Inferior parietal cortex (tissue), 1 donor: Measurements from ENCODE around the gene ITIH1.

Source experiments
- DNase-seq: peaks from one replicate; pipeline ENCODE4 v3.0.0-alpha.2; 2016; ENCODE audit errors: extremely low spot score

The ITIH1 gene

GRCh38 chr3:52790741-52791140, 13.3 kb downstream of the ITIH1 start:
- no peak for DNase-seq

DNA sequence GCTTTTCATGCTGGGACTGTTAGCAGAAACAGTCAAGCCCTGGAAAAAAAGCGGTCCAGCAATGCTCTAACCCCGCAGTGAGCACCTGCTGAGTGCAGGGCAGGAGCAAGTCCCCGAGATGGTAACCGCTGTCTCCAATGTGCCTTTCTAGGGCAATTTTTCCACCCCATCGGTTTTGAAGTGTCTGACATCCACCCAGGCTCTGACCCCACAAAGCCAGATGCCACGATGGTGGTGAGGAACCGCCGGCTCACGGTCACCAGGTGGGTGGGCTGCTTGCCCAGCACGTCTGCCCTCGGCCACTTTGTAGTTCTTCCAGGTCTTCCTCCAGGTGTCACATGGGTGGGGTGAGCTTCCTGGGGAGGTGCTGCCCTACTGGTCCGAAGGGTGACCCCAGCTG, 14.0 kb downstream of the ITIH1 start:
- DNase-seq, result no peak

DNA sequence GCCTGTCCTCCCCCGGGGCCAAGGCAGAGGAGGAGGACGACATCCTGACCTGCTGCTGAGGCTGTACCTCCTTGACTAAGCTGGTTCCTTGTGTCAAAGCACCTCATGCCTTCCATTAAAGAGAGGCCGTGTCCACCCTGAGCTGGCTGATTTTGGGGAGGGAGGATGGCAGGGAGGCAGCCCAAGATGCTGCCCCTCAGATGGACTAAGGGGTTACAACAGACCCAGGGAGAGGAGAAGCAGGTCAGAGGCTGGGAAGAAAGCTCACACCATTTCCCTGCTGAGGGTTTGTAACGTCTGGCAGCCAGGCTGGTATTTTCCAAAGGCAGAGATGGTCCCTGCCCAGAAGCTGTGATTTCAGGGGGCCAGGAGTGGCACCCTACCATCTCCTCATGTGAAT, 14.5 kb downstream of the ITIH1 start:
- no peak for DNase-seq

GRCh38 chr3:52792413-52792812, 15.0 kb downstream of the ITIH1 start:
- no peak for DNase-seq

DNA sequence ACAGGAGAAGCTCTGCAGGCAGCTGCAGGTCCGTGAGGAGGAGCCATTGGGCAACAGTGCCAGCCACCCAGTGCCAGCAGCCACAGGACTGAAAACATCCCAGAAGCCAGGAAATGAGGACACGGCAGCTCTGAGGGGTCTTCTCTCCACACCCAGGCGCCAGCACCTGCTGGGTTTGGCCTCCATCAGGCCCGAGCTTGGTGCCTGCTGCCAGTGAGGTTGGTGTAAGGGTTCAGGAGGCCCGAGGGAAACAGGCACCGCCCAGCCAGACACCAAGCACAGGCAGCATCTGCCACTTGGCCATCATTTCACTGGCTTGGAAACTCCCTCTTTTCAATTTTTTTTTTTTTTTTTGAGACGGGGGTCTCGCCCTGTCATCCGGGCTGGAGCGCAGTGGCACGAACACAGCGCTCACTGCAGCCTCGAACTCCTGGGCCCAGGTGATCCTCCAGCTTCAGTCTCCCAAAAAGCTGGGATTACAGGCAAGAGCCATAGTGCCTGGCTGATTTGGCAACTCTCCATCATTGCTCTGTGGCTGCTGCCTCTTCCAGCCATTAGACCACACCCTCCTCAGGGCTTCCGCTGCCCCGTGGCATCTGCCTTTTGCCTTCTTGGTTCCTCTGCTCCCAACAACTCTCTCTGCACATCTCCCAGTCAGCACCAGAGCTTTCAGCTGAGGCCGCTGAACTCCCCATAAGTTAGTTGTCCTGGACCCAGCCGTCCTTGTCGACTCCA, 15.7 kb downstream of the ITIH1 start:
- DNase-seq, result no peak

GRCh38 chr3:52793702-52794611, 16.6 kb downstream of the ITIH1 start:
- no peak for DNase-seq

DNA sequence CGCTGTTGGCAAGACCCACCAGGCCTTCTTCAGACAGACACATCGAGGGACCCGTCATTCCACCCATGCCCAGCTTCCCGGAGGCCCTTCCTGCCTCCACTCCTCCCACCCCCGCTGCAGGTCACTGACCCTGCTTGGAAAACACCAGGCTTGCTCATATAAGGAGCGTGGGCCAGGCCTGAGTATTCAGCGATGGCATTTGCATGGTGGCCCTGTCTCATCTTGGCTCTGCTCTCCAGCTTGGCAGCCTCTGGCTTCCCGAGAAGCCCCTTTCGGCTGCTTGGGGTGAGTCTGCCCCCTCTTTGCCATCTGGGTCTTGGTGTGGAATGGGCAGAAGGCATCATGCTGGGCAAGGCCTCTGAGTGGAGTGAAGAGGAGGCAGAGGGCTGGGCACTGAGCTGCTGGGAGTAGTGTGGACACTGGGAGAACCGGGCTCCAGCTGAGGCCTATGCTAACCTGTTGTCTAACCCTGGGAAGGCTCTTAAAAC, 17.3 kb downstream of the ITIH1 start, which contains the start of gene ITIH3:
ITIH3 (plus strand) TSS at position 185 of the 488 bp plus-strand sequence; CDS start at position 193, 8 bp downstream.
- DNase-seq, result no peak

- DNase-seq, result no peak
Observed at GRCh38 chr3:52795298-52795900, 18.0 kb downstream of the ITIH1 start.

- no peak for DNase-seq
Observed at GRCh38 chr3:52796411-52796810, 19.0 kb downstream of the ITIH1 start.

DNA sequence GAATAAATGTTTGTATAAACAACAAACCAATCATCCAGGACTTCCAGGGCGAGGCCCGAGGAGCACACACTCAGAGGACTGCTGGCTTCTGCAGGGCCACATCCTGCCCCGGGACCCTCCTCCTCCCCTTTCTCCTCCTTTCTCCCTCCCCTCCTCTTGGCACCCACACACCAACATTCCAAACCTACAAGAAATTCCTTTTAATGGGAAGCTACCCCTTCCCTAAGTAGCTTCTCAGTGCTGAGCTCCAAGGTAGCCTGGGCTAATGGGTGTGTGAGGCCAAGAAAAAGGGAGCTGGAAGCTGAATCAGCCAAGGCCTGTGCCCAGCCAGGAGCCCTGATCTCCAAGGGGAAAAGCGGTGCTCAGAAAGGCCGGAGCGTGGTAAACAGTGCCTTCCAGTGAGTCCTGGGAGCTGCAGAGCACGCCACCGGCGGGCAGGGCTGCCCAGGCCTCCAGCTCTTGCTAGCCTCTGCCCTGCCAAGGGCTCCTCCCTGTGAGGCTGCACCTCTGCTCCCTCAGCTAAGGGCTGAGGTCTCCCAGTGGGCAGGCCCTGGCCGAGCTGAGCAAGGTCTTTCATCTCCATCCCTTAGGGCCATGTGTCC, 21.1 kb downstream of the ITIH1 start:
- DNase-seq, result no peak

DNA sequence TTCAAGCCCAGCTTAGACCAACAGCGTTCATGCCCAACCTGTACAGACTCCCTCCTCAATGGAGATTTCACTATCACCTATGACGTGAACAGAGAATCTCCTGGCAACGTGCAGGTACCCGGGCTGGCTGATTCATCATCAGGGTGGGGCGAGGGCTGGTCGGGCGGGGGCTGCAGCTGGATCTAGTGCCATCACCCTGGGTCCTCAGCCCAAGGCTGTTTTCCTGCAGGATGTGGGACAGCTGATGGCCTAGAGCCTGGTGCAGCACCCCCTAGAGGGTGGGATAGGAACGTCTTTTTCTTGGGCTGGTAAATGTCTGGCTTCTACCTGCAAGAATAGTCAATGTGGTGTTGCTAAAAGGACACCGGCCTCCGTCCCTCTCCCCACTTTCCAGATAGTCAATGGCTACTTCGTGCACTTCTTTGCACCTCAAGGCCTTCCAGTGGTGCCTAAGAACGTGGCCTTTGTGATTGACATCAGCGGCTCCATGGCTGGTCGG, 21.6 kb downstream of the ITIH1 start:
- no peak for DNase-seq

GRCh38 chr3:52800079-52800478, 22.7 kb downstream of the ITIH1 start:
- no peak for DNase-seq

DNA sequence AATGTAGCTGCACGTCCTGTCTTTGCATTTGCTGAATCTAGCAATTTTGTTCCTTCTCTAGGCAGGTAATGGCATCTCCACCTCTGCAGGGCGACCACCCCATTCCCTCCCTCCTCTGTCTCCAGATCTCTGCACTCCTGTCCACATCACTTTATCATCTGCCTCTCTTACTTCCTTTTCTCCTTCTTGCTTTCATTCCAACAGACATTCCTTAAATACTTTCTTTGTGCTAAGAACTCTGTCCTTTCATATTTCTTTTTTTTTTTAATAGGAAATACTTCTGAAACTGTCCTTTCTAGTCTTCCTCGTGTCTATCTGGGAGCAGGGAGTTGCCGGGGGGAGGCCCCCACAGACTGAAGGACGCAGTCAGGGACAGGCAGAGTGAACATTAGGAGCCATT, 24.4 kb downstream of the ITIH1 start:
- DNase-seq, result no peak

DNA sequence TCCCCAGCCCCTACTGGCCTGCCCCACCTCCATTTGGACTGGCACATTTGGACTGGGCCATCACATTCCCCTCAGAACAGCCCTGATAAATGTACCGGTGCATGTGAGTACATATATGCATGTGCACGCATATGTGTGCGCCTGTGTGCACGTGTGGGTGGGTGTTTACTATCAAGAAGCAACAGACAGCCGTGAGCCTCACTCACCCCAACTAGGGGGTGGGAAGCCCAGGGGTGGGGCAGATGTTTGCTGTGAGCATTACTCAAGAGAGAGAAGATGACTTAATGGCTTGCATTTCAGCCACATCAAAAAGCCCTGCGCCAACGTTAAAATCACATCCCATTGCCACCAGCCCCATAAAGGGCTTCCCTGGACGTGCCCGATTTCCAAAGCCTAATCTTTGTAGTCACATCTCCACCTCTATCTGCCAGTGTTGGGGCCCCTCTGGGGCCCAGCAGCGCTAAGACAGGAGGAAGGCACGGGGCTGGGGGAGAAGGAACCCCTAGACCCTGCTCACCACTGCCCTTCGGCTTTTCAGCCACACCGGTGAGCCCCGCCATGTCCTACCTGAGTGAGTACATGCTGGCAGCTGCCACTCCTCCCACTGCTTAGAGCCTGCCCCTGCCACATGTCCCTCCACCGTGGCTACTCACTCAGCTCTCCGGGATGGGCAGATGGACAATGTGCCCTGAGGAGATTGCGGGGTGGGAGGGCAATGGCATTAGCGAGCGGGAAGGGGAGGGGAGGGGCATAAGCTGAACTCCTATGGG, 28.1 kb downstream of the ITIH1 start:
- no peak for DNase-seq

- no peak for DNase-seq
Observed at GRCh38 chr3:52809149-52809548, 31.8 kb downstream of the ITIH1 start.

DNA sequence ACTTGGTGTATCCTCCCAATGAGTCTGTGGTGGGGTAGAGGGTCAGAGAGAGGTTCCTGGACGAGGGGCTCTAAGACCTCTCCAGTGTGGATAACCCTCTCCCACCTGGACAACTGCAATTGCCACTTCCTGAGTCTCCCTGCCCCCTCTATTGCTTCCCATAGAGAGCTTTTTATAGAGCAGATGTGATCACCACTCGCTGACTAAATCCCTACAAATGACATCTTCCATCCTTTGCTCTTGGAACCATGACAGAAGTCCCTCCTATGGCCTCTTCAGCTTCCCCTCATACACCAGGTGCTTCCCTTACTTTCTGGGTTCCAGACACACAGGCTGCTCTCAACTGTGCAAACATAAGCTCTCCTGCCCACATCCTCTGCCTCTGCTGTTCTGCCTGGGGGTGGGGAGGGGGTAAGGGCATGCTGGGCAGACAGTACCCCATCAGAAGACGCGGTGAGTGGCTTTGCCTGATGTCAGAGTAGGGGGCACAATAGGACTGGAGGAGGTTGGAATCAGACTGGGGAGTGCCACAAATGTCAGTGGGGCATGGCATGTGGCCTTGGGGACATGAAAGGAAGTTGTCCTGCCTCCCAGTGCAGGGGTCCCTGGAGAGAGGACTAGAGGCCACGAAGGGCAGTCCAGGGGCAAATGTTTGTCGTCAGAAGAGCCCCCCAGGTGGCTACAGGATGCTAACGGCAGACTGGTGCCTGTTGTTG, 32.4 kb downstream of the ITIH1 start:
- no peak for DNase-seq

DNA sequence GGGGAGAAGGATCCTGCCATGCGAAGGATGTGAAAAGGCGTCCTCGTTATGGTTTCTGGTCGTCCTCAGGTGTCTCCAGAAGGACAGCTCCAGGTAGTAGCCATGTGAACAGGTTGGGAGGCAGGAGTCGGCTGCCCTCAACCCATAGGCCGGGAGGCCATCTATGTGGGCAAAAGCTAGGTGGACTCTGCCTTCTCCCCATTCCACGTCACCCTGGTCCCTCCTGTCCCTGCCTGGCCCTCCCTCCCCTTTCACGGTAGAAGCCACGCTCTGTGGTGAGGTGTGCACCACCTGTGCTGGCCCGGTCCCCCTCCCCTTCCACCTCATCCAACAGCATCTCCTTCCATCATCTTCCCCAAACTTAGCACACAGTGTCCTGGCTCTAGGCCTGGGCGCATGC, 33.5 kb downstream of the ITIH1 start:
- DNase-seq, result no peak

- DNase-seq, result no peak
Observed at GRCh38 chr3:52811452-52812011, 34.1 kb downstream of the ITIH1 start.

DNA sequence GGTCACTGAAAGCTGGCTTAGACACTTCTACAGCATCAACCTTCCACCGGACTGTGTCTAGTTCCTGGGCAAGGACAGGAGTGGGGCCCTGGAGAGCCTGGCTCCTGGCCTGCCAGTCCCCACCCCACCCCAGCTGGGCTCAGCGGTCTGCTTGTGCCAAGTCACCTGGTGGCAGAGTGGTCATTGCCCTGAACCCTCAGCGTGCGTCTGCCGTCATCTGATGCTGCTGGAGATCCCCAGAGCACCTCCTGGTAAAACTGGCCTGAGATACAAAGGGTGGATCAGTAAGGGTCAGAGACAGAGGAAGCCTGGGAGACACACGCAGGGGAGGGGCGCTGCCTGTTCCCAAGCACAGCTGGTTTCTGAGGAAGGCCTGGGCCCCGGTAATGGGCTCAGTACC, 36.4 kb downstream of the ITIH1 start:
- no peak for DNase-seq

- DNase-seq, result no peak
Observed at GRCh38 chr3:52816199-52816598, 38.8 kb downstream of the ITIH1 start.
